ENCODE measurements around the gene CDC25C. TPM values are rescaled to one million over a fixed set of nuclear protein-coding genes. Genes with fewer than 3 reads are reported as not detected.
"Not testable (repeated sequence)": the region's sequence is repeated elsewhere in the genome, so short reads cannot be mapped to it uniquely, and the experiment has no call there.

Gene CDC25C
- total RNA-seq, 1 donor from 2014 or later: 2.4 TPM

DNA sequence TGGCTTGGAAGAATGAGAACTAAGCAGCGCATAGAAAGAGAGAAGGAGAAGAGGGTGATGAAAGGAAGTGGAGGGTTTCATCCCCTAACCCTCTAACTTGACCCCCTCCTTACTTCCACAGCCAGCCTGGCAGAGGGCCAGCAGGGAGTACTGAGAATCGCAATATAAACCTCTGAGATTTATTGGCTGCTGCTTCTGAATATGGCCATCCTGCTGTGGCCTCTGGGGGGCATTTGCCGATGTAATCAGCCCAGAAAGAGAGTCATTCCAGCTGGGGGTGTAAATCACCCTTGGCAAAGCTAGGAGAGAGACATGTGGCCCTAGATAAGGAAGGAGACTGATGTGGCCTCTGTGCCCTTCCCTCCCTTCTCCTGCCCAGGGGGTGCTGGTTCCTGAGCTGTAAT is 56.2 kb downstream of the CDC25C start:
- DNase-seq: no peak

DNA sequence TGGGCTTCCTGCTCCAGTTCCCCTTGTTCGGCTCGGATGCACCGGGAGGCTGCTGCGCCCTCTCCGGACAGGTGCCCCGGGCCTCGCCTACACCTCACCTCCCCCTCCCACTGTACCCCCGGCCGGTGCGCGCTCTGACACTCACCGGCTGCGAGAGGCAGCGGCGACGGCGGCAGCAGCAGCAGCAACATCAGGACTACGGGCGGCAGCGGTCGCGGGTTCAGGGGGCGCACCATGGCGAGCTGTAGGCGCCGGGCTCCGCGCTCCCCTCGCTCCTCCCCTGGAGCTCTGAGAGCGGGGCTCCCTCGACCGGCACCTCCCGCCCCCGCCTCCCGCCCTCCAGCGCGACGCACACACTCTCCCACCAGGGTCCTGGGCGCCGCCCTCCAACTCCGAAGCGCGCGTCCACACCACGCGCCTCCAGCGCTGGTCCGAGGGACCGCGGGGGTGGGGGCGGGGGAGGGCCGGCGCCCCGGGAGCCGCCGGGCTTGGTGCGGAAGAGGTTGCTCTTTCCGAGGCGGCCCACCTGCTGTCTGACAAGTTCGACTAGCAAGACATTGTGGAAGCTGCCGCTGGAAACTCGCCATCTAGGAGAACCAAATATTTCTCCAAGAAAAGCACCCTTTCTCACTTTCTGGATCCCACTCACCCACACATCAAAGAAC is 57.3 kb downstream of the CDC25C start, which contains the start of gene GFRA3:
Gene GFRA3, minus strand, starts transcription at position 433 of the 665 bp plus-strand sequence. Its CDS starts 197 bp downstream, at position 236.
- DNase-seq: peak; percentile 7

DNA sequence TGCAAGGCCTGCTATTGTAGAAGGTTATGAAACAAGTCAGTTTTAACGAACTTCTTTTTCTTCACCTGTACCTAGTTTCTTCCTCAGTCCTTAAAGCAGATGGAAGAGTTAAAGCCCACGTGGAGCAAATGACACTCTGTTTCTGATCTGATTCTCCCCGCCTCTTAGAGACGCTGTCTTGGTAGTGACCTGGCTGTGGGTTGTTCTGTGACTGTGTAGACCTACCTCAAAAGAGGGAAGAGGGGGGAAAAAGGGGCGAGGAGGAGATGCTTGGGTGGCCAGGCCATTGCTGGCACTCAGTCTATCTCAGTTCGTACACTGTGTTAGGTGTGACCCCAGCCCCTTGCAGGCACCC is 57.8 kb downstream of the CDC25C start:
- DNase-seq: no peak

GRCh38 chr5:138272681-138273080 is 58.9 kb downstream of the CDC25C start:
- no peak for DNase-seq

- no peak for DNase-seq
These were observed 60.3 kb downstream of the CDC25C start for GRCh38 chr5:138271281-138271680.

- DNase-seq: no peak
These were observed 67.4 kb downstream of the CDC25C start for GRCh38 chr5:138264183-138264582.

DNA sequence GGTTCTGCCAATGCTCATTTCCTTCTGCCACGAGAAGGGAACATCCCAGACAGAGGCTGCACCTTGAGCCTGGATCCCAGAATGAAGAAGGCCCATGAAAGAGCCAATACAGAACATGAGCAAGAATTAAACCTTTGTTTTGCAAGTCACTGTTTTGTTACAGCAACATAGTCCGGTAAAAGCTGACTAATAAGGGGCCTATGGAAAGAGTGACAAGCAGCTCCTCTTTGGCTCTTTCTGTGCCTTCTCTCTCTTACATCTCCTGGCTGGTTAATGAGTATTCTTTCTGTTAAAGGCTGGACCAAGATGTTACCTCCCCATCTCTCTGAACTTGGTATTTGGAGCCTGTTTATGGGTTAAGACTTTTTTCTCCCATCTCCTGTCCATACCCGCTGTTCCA is 68.0 kb downstream of the CDC25C start:
- no peak for DNase-seq

- peak; percentile 47 for DNase-seq
These were observed 72.8 kb downstream of the CDC25C start for GRCh38 chr5:138258704-138259292.

DNA sequence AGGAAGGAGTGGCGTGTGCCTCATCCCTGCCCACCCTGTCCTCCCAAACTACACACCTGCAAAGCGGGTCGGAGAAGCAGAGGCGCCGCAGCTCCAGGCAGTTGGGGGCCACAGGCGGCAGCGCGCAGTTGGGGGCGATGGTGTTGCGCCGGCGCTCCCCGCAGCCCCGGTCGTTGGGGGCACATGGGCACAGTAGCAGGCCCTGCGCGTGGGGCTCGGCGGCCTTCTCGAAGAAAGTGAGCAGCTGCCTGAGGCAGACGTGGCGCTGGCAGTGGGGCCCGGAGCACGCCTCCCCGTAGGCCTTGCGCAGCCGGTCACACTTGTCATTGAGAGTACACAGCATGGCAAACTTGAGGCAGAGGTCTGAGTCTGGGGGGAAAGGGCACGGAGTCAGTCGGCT is 74.0 kb downstream of the CDC25C start:
- DNase-seq: no peak

DNA sequence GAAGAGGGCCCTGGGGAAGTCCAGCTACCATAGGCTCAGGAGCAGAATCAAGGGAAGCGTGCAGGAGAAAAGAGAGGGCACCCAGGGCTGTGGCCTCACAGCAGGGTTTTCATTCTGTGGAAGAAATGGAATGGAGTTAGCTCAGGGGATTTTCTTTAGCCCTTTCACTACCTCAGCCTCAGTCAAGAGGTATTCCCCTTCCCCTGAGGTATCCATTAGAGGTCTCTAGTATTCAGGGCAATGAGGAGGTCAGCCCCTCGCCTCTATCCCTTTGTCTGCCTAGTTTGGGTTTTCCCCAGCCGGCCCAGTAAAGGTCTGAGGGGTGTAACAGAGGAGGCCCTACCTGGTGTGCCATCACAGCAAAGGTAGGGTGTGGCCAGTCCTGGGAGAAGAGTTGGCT is 78.7 kb downstream of the CDC25C start:
- no peak for DNase-seq

- DNase-seq: not testable (repeated sequence)
These were observed 83.8 kb downstream of the CDC25C start for GRCh38 chr5:138247800-138248199.

DNA sequence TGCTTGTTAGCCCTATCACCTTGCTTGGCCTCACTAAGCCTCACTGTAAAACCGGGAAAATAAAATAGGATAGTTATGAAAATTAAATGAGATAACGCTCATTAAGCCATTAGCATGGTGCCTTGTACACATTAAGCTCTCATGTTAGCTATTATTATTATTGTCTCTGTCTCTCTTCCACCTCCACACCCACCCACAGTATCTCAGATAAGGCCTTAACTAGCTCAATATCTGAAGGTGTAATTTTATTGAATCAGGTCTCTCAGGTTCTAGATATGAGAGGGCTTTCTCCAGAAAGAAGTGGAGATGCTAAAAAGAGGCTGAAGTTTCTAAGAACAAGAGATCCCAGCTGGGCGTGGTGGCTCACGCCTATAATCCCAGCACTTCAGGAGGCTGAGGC is 84.8 kb downstream of the CDC25C start:
- no peak for DNase-seq

GRCh38 chr5:138246334-138246733 is 85.3 kb downstream of the CDC25C start:
- DNase-seq: no peak

DNA sequence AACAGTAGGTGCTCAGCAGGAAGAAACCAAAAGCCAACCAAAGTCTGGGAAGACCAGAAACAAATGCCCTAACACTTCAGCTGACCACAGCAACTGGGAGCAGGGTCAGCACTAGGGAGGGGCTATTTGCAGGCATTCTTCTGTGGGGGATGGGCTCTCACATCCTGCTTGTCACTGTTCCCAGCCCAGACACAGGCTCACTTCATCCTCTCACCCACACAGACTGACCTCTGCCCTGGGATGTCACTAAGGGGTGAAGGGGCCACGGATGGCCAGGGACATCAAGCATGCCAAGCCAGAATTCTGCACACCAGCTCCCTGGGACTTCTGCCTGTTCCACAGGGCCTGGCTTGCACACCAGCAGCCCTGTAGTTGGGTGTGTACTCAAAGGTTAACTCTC is 85.9 kb downstream of the CDC25C start:
- no peak for DNase-seq

DNA sequence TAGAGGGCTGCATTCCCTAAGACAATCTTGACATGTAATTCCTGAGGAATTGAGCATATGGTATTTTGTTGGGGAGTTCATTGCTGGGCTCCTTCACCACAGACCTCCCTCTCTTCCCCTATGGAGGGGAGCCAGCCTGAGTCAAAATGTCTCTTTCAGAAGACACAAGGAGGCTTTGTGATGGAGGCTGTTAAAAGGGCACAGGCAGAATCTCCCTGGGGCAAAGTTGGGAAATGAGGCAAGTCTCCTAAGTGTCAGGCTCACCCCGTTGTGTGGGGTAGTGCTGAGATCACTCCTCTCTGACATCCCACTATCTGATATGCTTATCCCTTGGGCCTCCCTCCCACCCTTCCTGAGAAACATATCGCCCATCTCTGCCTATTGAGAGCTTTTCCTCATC is 87.8 kb downstream of the CDC25C start:
- DNase-seq: no peak

GRCh38 chr5:138241688-138242571 is 89.7 kb downstream of the CDC25C start:
- peak; percentile 55 for DNase-seq

DNA sequence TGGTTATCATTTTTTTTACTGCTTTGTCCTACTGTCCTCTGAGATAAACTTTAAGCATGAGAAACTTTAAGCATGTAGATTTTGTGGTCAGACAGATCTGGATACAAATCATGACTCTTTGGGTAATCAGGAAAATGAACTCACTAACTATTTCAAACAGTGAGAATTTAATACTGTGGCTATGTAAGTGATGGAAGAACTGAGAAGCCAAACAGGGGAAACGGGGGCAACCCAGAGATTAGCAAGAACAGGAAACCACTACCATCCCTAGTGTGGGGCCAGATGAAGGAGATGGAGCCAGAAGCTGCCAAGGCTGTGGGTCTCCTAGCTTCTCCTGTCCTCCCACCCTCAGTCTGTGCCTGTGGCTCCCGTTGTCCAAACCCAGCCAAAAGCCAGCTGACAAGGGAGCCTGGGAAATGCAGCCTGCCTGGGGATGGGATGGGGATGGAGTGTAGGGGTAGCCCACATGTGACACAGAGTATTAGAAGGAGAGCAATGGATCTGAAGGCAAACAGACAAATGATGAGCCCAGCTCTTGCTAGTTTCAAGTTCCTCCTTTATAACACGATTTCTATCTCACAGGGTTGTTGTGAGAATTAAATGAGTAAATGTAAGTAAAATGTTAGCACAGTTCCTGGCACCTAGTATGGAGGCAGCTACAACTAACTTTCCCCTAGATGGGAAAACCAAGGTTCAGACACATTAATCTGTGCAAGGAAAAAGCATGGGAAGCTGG is 90.8 kb downstream of the CDC25C start:
- no peak for DNase-seq

GRCh38 chr5:138238034-138238433 is 93.6 kb downstream of the CDC25C start:
- no peak for DNase-seq

Other genes starting within 250 kb of the CDC25C start
- gene WNT8A, start 247.8 kb downstream of the CDC25C start, total RNA-seq: not detected in 2 replicates
- 1.5 and 2.4 TPM in 2 replicates for gene NME5, start 192.4 kb downstream of the CDC25C start, total RNA-seq
- gene BRD8, start 153.2 kb downstream of the CDC25C start, total RNA-seq: 31.7 and 40.1 TPM in 2 replicates
- gene KIF20A, start 152.7 kb downstream of the CDC25C start, total RNA-seq: 18.9 and 109 TPM in 2 replicates
- 34.0 and 35.6 TPM in 2 replicates for gene CDC23, start 118.5 kb downstream of the CDC25C start, total RNA-seq
- gene GFRA3, start 57.2 kb downstream of the CDC25C start, total RNA-seq: not detected in 2 replicates
- gene FAM53C, start 6.5 kb upstream of the CDC25C start, total RNA-seq: 28.6 and 34.3 TPM in 2 replicates
- 52.8 and 74.3 TPM in 2 replicates for gene KDM3B, start 20.9 kb upstream of the CDC25C start, total RNA-seq
- gene REEP2, start 107.3 kb upstream of the CDC25C start, total RNA-seq: 0.68 and 1.5 TPM in 2 replicates
- 0.93 and 4.8 TPM in 2 replicates for gene EGR1, start 133.7 kb upstream of the CDC25C start, total RNA-seq
- 102 and 129 TPM in 2 replicates for gene ETF1, start 211.4 kb upstream of the CDC25C start, total RNA-seq
- gene HSPA9, start 243.6 kb upstream of the CDC25C start, total RNA-seq: 239 and 281 TPM in 2 replicates